ENCODE measurements around the gene DCPS. TPM values are rescaled to one million over a fixed set of nuclear protein-coding genes. Genes with fewer than 3 reads are reported as not detected.

Gene DCPS
- total RNA-seq, 1 experiment from 2014 or later = 30.8 TPM

DNA sequence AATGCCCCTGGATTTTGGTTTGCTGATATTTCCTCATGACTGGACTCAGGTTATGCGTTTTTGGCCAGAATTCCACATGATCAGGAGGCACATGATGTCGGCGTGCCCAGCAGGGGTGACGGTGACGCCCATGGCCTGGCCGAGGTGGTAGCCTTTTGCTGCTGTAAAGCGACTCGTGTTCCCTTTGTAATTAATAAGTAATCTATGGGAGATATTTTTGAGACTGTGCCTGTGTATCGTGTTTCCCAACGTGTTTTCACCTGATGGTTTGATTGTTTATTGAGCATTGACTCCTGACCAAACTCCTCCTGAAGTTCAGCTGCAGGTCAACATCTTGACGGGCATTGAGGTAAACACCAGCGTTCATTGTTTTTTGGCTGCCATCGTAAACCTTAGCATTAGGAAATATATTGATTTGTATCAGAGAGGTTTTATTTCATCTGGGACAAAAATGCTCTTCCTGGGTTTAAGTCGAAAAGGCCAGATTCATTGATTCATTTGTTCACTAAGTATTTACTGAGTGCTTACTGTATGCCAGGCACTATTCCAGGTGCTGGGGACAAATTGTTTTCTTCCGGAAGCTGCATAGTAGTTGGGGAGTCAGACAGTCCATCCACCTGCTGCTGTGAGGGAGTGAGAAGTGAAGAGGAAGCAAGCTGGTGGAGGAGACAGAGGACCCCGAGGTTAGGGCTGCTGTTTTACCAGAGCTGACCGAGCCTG, 23.6 kb downstream of the DCPS start:
- DNase-seq (ENCODE audit: low read depth) = no peak

DNA sequence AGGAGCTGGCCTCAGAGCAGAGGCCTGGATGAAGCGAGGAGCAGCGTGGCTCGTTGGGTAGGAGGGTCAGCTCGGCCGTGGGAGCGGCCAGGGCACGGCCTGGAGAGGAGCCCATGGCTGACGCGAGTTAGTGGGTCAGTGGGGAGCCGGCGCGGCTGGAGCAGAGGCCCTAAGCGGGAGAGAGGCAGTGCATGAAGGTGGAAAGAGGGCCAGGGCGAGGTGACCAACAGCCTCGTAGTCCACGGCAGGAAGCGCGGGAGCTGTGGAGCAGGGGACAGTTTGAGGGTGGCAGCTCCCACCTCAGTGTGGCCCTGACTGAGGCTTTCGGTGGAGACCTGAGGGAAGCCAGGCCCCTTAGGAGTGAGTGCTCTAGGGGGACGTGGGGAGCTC, 24.1 kb downstream of the DCPS start:
- no peak for DNase-seq (ENCODE audit: low read depth)

DNA sequence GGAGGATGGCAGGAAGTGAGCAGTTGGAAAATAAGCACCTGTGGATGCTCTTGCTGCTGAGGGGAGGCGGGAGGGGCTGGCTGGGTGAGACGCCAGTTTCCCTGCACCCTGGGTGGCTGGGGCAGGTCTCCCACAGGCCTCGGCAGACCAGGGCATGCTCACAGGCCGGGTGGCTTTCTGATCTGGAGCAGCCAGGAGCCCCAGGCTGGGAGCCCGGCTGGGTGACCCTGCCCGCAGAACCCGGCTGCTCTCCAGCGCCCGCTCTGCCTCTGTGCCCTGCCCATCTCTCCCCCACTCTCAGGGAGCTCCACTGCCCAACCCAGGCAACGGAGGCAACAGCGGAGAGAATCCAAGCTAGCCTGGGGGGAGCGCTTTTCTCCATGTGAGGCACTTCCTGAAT, 24.6 kb downstream of the DCPS start:
- no peak for DNase-seq (ENCODE audit: low read depth)

DNA sequence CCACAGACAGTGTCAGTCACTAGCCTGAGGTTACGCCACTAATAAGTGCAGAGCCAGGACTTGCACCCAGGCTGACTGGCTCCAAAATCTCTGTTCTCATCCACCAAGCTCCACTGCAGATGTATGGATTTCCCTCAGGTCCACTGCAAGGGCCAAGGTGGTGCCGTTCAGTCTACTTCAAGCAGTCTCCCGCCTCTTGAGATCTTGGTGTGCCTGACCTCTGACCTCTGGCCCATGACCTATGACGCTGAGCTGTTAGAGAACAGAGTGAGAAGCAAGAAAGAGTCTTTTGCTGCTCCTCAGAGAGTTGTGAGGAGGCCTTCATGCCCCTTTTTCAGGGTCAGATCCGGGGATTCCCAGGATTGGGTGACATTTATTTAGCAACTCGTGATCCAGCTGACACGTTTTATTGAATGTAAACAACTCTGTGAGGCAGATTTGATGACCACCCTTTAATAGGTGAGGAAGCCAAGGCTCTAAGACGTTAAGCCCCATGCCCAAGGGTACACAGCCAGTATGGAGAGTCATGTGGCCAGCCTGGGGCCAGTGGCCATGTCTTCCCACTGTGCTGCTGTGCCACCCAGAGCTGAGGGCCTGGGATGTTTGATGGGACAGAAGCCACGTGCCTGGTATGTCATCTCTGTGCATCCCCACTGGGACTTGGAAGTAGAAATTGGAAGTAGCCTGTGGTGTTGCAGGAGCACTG, 25.2 kb downstream of the DCPS start:
- DNase-seq (ENCODE audit: low read depth) = no peak

DNA sequence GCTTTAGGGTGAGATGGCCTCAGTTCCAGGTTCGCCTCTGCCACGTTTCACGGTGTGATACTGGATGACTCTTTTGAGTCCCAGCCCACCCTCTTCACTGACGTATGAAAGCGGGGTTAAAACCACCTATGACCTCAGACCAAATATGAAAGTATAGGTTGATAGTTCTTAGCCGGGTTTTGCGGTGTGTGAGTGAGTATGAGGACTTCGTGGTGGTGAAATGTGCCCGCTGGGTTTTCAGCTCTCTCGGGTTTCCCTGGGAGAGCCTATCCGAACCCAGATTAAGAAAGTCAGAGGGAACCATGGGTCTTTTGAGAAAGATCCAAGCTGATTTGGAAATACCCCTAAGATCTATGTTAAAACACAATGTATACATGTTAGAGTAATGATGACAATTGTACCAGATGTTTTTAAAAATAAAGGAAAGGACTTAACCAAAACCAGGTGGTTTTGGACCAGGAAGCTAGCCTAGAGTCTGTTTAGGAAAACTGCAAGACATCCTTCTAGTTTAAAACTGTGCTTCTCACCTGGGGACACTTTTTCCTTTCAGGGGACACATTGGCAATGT, 25.9 kb downstream of the DCPS start:
- DNase-seq (ENCODE audit: low read depth) = no peak

DNA sequence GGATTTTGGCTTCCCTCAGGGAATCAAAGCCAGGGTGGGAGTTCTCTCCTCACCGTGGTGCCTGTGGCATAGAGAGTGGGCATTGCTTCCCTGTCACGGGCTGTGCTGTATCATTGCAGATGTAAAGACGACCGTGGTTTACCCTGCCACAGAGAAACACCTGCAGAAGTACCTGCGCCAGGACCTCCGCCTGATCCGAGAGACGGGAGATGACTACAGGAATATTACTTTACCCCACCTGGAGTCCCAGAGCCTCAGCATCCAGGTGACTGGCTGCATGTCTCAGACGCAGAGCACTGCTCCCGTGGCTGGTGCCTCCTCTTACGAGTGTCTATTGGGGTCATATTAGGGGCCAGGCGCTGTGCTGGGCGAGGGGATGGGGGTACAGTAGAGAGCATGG, 27.4 kb downstream of the DCPS start:
- DNase-seq (ENCODE audit: low read depth) = no peak

DNA sequence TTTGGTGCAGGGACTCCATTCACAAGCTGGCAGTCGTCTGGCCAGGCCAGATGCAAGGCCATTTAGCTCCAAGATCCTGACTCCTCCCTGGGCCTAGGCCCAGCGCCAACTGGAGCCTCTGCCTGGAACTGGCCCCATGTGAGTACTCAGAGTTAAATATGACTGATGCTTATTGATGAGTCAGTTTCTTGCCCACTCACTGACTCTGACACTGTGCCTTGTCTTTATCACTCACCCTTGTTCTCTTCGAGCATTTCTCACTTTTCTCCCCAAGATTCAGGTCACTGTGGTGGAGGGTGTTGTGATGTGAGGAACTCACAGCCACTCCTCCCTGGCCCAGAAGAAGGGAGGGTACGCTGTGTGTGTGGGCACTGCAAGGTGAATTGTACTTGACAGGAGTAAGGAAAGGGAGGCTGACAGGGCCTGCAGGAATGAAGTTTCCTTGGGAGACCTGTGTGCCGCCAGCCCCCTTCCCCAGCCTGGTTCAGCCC, 28.4 kb downstream of the DCPS start:
- peak; percentile 89 for DNase-seq (ENCODE audit: low read depth)

DNA sequence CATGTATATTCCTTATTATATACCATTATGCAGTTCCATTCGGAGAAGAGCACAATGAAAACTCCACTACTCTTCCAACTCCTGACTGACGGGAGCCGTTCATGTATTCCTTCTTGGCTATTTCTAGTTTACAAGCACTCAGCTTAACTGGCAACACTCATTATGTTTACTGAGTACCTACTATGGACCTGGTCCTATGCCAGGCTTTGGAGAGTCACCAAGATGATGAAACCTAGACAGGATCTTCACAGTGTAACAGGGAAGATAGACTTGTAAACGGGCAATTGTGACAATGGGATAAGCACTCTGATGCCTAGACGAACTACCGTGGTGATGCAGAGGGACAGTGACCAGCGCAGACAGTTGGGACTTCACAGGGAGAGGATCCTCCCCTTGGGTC, 29.3 kb downstream of the DCPS start:
- no peak for DNase-seq (ENCODE audit: low read depth)

DNA sequence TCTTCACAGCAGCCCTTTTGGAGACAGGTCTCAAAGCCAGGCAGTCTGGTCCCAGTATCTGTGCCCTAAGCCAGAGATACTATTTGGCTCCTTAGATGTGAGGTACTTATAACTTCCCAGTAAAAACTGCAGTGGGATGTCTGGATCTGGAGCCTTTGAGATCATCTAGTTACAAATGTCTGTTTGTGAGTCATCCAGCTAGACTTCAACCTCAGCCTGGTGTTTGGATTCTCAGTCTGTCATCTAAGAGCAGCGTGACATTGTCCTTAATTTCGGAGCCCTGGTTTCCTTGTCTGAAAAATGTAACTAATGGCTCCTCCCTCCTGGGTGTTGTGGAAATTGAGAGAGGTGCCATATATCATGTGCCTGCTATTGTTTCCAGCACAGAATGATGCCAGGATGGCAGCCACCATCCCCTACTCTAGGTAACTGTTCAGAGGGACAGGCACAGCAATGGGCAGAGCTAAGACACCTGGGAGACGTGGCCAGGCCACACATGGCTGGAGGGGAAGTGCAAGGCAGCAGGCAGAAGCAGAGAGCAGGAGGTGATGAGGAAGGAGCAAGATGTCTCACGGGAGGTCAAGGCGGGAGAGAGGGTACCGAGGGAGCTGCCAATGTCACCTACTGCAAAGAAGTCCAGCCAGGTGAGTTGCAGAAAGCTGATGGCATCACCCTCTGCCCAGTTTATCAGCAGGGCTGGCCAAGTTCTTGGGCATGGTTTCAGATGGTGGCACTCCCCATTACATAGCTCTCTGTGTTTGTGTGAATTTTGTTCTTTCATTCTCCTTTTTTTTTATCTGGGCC, 31.0 kb downstream of the DCPS start:
- DNase-seq (ENCODE audit: low read depth) = peak; percentile 40

DNA sequence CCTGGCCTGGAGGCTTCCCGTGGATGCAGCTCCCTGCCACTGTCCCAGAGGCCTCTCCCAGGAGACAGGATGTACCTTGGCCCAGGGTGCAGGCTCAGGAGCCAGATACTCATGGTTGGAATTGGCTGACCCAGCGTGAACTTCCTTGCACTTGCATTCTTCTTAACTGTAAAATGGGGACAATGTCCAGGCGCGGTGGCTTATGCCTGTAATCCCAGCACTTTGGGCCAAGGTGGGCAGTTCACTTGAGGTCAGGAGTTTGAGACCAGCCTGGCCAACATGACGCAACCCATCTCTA, 31.6 kb downstream of the DCPS start:
- DNase-seq (ENCODE audit: low read depth) = no peak

DNA sequence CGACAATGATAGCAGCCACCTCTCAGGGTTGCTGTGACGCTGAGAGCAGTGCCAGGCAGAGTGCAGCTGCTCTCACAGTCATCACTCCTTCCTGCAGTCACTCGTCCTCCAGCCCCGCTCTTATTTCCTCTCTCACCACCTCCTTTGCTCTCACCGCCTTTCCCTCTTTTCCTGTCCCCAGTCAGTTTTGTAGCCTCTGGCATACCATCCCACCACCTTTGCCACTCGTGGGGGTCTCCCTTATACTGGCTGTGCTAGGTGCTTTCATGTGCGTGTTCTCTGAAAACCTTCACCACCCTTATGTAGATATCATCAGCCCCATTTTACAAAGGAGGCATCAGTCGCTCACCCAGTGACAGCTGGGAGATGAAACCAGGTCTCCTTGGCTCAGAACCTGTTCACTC, 32.3 kb downstream of the DCPS start:
- DNase-seq (ENCODE audit: low read depth) = no peak

DNA sequence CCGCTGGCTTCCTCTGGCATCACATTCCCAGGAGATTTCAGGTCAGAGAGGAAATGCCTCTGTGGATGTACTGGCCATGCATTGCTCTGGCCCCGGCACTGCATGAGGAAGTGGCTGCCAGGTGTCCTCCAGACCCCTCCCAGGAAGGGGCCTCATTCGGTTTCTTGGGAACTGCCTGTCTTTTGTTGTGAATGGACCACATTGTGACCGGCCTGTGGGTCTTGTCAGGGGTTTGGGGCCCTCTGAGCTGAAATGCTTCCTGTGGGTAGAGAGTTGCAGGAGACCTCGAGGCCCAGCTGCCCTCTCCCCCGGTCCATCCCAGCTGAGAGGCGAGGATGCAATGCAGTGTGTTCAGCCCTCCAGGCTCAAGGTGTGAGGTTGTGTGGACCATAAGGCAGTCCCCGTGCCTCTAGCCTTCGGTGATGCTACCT, 32.8 kb downstream of the DCPS start:
- DNase-seq (ENCODE audit: low read depth) = no peak

DNA sequence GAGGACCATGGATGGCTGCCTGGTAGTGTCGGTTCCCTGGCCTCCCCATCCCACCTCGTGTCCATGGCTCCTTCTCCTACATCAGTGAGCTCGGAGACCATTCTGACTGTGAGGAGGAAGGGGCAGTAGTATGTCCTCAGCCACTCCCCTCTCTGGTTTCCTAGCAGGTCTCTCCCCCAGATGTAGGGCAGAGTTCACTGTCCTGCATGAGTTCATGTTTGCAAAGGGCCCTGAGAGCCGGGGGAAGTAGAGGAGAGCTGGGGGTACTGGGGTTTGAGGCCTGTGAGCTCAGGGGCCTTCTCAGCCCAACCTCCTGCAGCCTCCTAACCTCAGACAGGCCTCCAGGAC, 33.2 kb downstream of the DCPS start:
- no peak for DNase-seq (ENCODE audit: low read depth)

DNA sequence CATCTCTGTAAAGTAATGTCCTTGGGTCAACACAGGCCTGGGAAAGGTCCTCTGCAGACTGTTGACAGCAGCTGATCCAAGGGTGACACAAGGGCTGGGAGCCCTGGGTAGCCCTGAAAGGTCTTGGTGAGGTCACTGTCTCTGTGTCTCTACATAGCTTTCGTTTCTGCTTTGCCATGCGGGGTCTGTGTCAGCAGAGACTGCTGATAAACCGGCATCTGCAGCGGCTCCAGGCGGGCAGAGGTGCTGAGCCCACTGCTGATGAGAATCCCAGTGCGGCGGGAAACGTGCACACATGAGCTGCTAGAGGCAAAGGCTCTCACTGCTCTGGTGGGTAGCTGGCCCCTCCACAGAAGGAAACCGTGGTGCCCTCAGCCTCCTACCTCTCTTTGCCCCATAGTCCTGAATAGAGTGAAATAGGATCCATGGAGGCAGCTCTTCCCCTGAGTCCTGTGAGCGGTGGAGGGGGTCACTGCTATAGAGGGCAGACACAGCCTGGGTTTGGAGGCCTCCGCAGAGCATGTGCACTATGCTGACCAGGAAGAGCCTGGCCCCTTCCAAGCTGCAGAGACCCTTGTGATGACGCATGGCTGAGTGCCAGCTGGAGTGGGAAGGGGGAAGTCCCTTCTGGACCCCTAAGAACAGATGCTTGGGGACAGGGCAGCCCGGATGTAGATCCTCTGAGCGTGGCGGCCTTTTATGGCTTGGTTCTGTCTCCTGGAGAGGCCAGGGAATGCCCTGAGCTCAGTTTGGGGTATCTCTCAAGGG, 33.8 kb downstream of the DCPS start:
- no peak for DNase-seq (ENCODE audit: low read depth)

DNA sequence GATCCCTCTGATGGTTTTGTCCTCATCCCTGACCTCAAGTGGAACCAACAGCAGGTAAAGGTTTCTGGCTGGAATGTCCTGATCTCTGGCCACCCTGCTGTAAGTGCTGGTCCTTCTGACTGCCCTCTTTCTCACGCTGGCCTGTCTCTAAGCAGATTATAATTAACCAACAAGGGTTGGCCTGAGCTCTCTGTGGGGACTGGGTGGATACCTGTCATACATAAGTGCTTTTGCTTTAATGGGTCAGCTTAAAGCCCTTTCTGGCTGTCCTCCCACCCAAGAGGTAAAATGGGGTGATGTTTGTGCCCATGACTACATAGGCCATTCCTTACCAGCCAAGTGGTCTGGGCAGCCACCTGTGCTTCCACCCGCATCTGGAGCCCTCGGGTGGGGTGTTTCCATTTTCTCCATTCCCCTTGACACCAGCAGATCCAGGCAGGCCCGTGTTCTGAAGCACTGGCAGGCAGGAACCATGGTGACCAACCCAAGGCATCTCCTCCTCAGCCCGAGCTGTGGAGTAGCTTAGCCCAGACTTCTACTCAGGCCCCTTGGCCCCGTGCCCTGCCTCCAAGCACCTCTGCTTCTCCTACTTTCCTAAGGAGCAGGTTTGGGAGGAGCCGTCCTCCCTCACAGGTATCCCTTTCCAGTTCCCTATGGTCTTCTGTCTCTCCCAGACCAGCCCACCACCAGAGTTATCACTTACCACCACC, 34.6 kb downstream of the DCPS start:
- no peak for DNase-seq (ENCODE audit: low read depth)

DNA sequence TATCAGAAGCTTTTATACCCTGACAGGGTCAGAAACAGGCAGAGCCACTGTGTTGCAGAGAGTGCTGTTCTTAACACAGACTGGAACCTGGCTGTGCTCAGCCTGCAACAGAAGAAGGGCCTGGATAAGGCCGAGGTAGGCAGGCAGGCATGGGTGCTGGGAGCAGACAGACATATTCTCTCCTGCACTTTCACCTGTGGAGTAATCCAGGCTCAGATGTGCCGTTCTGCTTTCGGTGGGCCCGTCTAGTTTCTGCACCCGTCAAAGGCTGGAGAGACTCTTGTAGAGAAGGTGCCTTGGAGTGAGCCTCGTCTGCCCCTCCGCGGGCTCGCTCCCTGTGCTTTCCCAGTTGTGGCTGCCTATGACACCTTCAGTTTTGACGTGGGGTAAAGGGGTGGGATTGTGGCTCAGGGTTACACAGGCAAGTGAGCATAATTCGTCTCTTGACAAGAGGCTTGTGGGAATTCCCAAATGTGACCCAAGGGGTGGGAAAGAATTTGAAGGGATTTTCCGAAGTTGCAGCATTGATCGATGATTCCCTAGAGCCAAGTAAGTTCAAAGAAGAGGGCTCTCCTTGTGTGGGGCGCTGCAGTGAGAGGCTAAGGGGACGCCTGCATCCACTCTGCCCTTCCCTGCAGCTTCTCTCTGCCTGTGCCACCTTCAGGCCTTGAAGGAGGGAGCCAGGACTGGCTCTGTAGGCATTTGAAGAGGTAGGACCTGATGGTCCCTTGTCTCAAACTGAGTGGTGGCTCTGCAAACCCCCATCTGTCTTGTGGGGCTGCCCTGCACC, 35.4 kb downstream of the DCPS start:
- no peak for DNase-seq (ENCODE audit: low read depth)

DNA sequence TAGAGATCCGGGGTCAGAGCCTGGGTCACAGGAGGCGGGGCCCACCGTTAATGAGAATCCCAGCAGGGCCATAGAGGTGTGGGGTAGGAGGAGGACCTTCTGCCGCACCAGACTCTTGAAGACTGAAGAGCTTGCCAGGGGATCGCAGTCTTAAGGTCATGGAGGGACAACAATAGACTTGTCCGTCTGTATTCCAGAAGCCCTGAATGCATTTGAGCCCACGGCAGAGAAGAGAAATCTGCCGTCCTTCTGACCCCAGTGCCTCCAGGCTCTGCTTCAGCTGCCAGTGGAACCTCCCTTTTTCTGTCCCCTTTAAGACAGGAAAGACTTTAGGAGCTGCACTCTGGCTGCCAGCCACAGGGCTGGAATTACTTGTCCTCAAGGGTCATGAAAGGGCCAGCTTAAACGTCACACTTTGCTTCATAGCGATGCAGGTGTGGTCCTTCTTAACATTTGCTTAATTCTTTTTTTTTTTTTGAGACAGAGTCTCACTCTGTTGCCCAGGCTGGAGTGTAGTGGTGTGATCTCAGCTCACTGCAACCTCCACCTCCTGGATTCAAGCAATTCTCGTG, 36.1 kb downstream of the DCPS start:
- no peak for DNase-seq (ENCODE audit: low read depth)

DNA sequence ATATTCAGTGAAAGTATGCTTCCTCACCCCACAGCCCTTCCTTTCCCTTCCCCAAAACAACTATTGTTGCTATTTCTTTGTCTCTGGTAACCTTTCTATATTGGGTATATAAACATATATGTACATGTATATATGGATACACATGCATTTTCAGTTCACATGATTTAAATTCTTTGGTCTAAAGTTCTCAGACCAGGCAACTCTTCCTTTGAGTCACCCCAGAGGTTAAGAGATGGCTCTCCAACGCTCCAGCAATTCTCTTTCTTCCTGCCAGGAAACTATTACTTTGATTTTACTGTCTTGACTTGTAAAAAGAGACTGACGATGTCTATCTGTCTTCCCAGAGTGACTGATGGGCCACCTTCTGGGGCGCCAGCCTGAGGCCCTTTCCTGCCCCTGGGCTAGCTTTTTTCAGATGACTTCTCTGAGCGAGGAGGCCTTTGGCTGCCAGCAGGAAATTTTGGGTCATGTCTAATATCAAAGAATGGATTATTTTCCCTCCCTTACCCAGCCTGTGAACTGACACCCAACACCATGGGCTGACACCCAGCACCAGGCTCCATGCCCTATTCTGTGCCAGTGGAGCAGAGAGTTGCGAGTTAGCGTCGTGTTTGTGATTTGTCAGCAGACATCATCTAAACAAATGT, 37.2 kb downstream of the DCPS start:
- no peak for DNase-seq (ENCODE audit: low read depth)

DNA sequence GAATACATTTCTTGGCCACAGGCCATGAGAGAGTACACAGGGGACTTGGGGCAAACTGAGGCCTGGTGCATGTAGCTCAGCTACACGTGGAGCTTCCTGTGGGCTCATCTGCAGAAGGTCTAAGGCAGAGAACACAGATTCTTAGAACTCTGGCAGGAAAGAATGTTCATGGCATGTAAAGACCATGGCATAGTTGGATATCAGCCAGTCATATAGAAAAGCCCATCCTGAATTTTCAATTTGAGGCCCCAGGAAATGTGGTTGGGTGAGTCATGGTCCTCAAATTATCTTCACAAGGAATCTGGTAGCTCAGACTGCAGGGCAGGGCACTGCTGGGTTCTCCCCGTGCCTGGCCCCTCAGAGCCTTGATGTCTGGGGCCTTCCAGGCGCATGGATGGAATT, 37.9 kb downstream of the DCPS start:
- peak; percentile 81 for DNase-seq (ENCODE audit: low read depth)
